RWPE2 (cell line): Measurements from ENCODE around the gene SRP54.

ENCODE experiments used
- ATAC-seq: fragments of 200-7000 bp; cut with Tn5 transposase; 3 replicates; pipeline ENCODE4 v1.9.1; 2021; ENCODE audit warnings: low read depth
- DNase-seq: peaks from one replicate; pipeline ENCODE4 v3.0.0-alpha.2; 2020; ENCODE audit warnings: low spot score
- H3K27ac ChIP-seq: fragments of 450-650 bp; 2 replicates; pipeline ENCODE4 v1.5.1; 2017; ENCODE audit warnings: mild to moderate bottlenecking; ENCODE audit not compliant: poor library complexity, severe bottlenecking
- H3K27me3 ChIP-seq: fragments of 250-450 bp; sonication (Bioruptor Pico); 2 replicates; pipeline ENCODE4 v1.5.1; 2021; ENCODE audit warnings: mild to moderate bottlenecking, moderate library complexity; ENCODE audit not compliant: insufficient read depth, poor library complexity, severe bottlenecking
- H3K36me3 ChIP-seq: fragments of 250-450 bp; sonication (Bioruptor Pico); 2 replicates; pipeline ENCODE4 v1.5.1; 2020; ENCODE audit warnings: low read depth, mild to moderate bottlenecking, moderate library complexity
- H3K4me1 ChIP-seq: fragments of 250-450 bp; sonication (Bioruptor Pico); 2 replicates; pipeline ENCODE4 v1.5.1; 2021; ENCODE audit warnings: mild to moderate bottlenecking, moderate library complexity; ENCODE audit not compliant: insufficient read depth, poor library complexity, severe bottlenecking
- H3K4me3 ChIP-seq: fragments of 250-450 bp; sonication (Bioruptor Pico); 2 replicates; pipeline ENCODE4 v1.5.1; 2021; ENCODE audit warnings: mild to moderate bottlenecking, moderate library complexity; ENCODE audit not compliant: severe bottlenecking
- H3K9me3 ChIP-seq: fragments of 250-450 bp; sonication (Bioruptor Pico); 2 replicates; pipeline ENCODE4 v1.5.1; 2021; ENCODE audit warnings: mild to moderate bottlenecking, moderate library complexity; ENCODE audit not compliant: severe bottlenecking
- CTCF ChIP-seq: fragments of 450-650 bp; IDR thresholded peaks from one replicate; pipeline ENCODE4 v1.5.1; 2017; ENCODE audit warnings: mild to moderate bottlenecking, moderate library complexity; ENCODE audit not compliant: poor library complexity, severe bottlenecking

The SRP54 gene

GRCh38 chr14:34943506-34943905 is 39.3 kb upstream of the SRP54 start:
- TF ChIP-seq CTCF = no peak
- ATAC-seq (no peak), DNase-seq (no peak)

GRCh38 chr14:34944744-34945143 is 38.0 kb upstream of the SRP54 start:
- DNase-seq (no peak), ATAC-seq (no peak)
- H3K9me3 ChIP-seq = no peaks in the 10 kb centered on the region
- no peaks in the 10 kb centered on the region for H3K36me3 ChIP-seq
- no peaks in the 10 kb centered on the region for H3K4me1 ChIP-seq
- H3K27me3 ChIP-seq = no peaks in the 10 kb centered on the region
- H3K4me3 ChIP-seq = no peak overlapping the region
- H3K27ac ChIP-seq = no peak overlapping the region
- no peak for TF ChIP-seq CTCF

More at GRCh38 chr14:34943506-34943905, 39.3 kb upstream of the SRP54 start:
- H3K27ac ChIP-seq = no peak overlapping the region
- H3K9me3 ChIP-seq = no peaks in the 10 kb centered on the region
- no peak overlapping the region for H3K4me3 ChIP-seq
- H3K27me3 ChIP-seq = no peaks in the 10 kb centered on the region
- H3K4me1 ChIP-seq = no peaks in the 10 kb centered on the region
- H3K36me3 ChIP-seq = no peaks in the 10 kb centered on the region

DNA sequence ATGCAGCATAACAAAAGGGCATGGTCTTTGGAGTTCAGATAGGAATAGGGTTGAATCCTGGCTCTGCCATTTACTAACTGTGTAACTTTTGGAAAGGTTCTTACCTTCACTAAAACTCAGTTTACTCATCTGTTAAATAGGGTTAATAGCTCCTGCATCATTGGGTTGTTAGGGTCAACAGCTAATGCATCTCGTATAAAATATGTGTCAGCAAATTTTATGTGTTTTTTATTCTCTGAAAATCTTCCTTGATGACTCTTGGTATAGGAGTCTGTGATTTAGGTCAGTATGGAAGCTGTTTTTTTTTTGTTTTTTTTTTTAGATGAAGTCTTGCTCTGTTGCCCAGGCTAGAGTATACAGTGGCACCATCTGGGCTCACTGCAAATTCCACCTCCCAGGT is 36.1 kb upstream of the SRP54 start:
- Histone ChIP-seq H3K4me3 (no peak overlapping the region), H3K27ac (no peak overlapping the region), H3K36me3 (no peaks in the 10 kb centered on the region), H3K4me1 (no peaks in the 10 kb centered on the region), H3K9me3 (no peaks in the 10 kb centered on the region), H3K27me3 (no peaks in the 10 kb centered on the region)
- no peak for ATAC-seq
- no peak for DNase-seq
- no peak for TF ChIP-seq CTCF

DNA sequence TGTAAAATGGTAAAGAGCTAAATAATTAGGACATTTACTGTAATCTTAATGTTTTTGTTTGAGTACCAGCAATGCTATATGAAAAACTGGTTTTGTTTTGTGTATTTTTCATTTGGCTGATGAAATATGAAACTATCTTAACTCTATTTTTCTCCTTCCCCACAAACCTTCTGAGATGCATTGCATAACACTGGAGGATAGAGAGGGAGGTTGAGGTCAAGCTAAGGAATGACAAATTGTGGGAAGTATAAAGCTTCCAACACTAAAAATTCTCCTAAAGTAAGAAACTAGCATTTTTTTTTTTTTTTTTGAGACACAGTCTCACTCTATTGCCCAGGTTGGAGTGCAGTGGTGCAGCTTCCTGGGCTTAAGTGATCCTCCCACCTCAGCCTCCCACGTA is 31.5 kb upstream of the SRP54 start:
- H3K27ac ChIP-seq = no peak overlapping the region
- no peaks in the 10 kb centered on the region for H3K4me1 ChIP-seq
- TF ChIP-seq CTCF = no peak
- H3K4me3 ChIP-seq = no peak overlapping the region
- DNase-seq (no peak), ATAC-seq (no peak)
- peaks cover 16% of the 10 kb centered on the region for H3K36me3 ChIP-seq
- no peaks in the 10 kb centered on the region for H3K27me3 ChIP-seq
- no peaks in the 10 kb centered on the region for H3K9me3 ChIP-seq

GRCh38 chr14:34956931-34957330 is 25.9 kb upstream of the SRP54 start:
- no peaks in the 10 kb centered on the region for H3K9me3 ChIP-seq
- no peaks in the 10 kb centered on the region for H3K27me3 ChIP-seq
- no peak overlapping the region for H3K4me3 ChIP-seq
- peaks cover 23% of the 10 kb centered on the region for H3K36me3 ChIP-seq
- no peak overlapping the region for H3K27ac ChIP-seq
- no peaks in the 10 kb centered on the region for H3K4me1 ChIP-seq
- DNase-seq (no peak), ATAC-seq (no peak)
- TF ChIP-seq CTCF = no peak
